ENCODE data around the gene TRMT1L.

Gene TRMT1L

GRCh38 chr1:185080422-185080821 lies 76.3 kb downstream of the TRMT1L start:
- Histone ChIP-seq H3K9ac (no peak overlapping the region), H3K4me2 (no peak overlapping the region), H3K27ac (no peak overlapping the region), H3K27me3 (ENCODE audit: insufficient read depth, low read depth) (no peaks in the 10 kb centered on the region), H3K4me3 (IDR thresholded peaks at IDR 0.05; ENCODE audit: insufficient read depth, low read depth, low read length) (no peak overlapping the region), H2AFZ (ENCODE audit: low read depth) (no peak overlapping the region), H3K36me3 (ENCODE audit: insufficient read depth) (no peaks in the 10 kb centered on the region), H3K4me1 (ENCODE audit: low read depth, poor library complexity, severe bottlenecking) (no peaks in the 10 kb centered on the region), H3K79me2 (ENCODE audit: insufficient read depth, low read depth) (peaks cover 32% of the 10 kb centered on the region; the same call in 1 of the 2 replicates), H4K20me1 (ENCODE audit: insufficient read depth) (no peaks in the 10 kb centered on the region)
- TF ChIP-seq CTCF (conservative IDR thresholded peaks at IDR 0.05; ENCODE audit: low read depth, low read length): no peak

GRCh38 chr1:185077374-185077773 lies 79.4 kb downstream of the TRMT1L start:
- Histone ChIP-seq H4K20me1 (ENCODE audit: insufficient read depth) (no peaks in the 10 kb centered on the region), H2AFZ (ENCODE audit: low read depth) (no peak overlapping the region), H3K79me2 (ENCODE audit: insufficient read depth, low read depth) (peaks cover 20% of the 10 kb centered on the region; the same call in 1 of the 2 replicates), H3K4me1 (ENCODE audit: low read depth, poor library complexity, severe bottlenecking) (no peaks in the 10 kb centered on the region), H3K9ac (no peak overlapping the region), H3K4me2 (no peak overlapping the region), H3K27me3 (ENCODE audit: insufficient read depth, low read depth) (no peaks in the 10 kb centered on the region), H3K36me3 (ENCODE audit: insufficient read depth) (no peaks in the 10 kb centered on the region), H3K27ac (no peak overlapping the region), H3K4me3 (IDR thresholded peaks at IDR 0.05; ENCODE audit: insufficient read depth, low read depth, low read length) (no peak overlapping the region)
- no peak for TF ChIP-seq CTCF (conservative IDR thresholded peaks at IDR 0.05; ENCODE audit: low read depth, low read length)

- no peaks in the 10 kb centered on the region for H4K20me1 ChIP-seq (ENCODE audit: insufficient read depth)
- no peak overlapping the region for H2AFZ ChIP-seq (ENCODE audit: low read depth)
- H3K4me3 ChIP-seq (IDR thresholded peaks at IDR 0.05; ENCODE audit: insufficient read depth, low read depth, low read length): no peak overlapping the region
- peaks cover 20% of the 10 kb centered on the region; the same call in 1 of the 2 replicates for H3K79me2 ChIP-seq (ENCODE audit: insufficient read depth, low read depth)
- no peaks in the 10 kb centered on the region for H3K36me3 ChIP-seq (ENCODE audit: insufficient read depth)
- TF ChIP-seq CTCF (conservative IDR thresholded peaks at IDR 0.05; ENCODE audit: low read depth, low read length): no peak
- no peaks in the 10 kb centered on the region for H3K4me1 ChIP-seq (ENCODE audit: low read depth, poor library complexity, severe bottlenecking)
- no peak overlapping the region for H3K27ac ChIP-seq
- no peak overlapping the region for H3K4me2 ChIP-seq
- no peaks in the 10 kb centered on the region for H3K27me3 ChIP-seq (ENCODE audit: insufficient read depth, low read depth)
- no peak overlapping the region for H3K9ac ChIP-seq
Measured at GRCh38 chr1:185075476-185075875, 81.3 kb downstream of the TRMT1L start.

GRCh38 chr1:185074307-185074706 lies 82.4 kb downstream of the TRMT1L start:
- Histone ChIP-seq H3K27me3 (ENCODE audit: insufficient read depth, low read depth) (no peaks in the 10 kb centered on the region), H3K9ac (no peak overlapping the region), H4K20me1 (ENCODE audit: insufficient read depth) (no peaks in the 10 kb centered on the region), H3K79me2 (ENCODE audit: insufficient read depth, low read depth) (peaks cover 24% of the 10 kb centered on the region; the same call in 1 of the 2 replicates), H2AFZ (ENCODE audit: low read depth) (no peak overlapping the region), H3K4me1 (ENCODE audit: low read depth, poor library complexity, severe bottlenecking) (no peaks in the 10 kb centered on the region), H3K4me3 (IDR thresholded peaks at IDR 0.05; ENCODE audit: insufficient read depth, low read depth, low read length) (no peak overlapping the region), H3K36me3 (ENCODE audit: insufficient read depth) (no peaks in the 10 kb centered on the region), H3K27ac (no peak overlapping the region), H3K4me2 (no peak overlapping the region)
- TF ChIP-seq CTCF (conservative IDR thresholded peaks at IDR 0.05; ENCODE audit: low read depth, low read length): no peak

All from KMS-11 (cell line).